Measurements from ENCODE around the gene PGBD1. TPM values are rescaled to one million over a fixed set of nuclear protein-coding genes. Genes with fewer than 3 reads are reported as not detected.

The PGBD1 gene
- total and polyA plus RNA-seq, 2 of the 13 experiments (the other 11 are each of a cell fraction or from before 2014, with no cell fraction given) = 3.6 to 6.9 TPM

DNA sequence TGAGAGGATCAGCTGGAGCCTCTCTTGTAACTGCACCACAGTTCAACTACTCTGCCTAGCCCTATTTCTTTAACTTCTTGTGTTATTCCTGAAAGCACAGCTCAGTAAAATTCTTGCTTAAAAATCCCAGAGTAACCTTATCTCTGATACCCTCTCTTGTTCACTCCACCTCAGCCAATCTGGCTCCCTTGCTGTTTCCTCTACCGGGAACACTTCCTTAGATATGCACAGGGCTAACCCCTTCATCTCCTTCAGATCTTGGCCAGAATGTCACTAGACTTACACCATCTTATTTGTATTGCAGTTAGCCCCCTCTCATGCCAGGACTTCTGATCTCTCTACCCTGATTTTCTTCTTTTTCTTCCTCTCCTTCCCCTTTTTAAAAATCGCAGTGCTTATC, 65.7 kb downstream of the PGBD1 start (continued):
- TF ChIP-seq, protein P1, sequence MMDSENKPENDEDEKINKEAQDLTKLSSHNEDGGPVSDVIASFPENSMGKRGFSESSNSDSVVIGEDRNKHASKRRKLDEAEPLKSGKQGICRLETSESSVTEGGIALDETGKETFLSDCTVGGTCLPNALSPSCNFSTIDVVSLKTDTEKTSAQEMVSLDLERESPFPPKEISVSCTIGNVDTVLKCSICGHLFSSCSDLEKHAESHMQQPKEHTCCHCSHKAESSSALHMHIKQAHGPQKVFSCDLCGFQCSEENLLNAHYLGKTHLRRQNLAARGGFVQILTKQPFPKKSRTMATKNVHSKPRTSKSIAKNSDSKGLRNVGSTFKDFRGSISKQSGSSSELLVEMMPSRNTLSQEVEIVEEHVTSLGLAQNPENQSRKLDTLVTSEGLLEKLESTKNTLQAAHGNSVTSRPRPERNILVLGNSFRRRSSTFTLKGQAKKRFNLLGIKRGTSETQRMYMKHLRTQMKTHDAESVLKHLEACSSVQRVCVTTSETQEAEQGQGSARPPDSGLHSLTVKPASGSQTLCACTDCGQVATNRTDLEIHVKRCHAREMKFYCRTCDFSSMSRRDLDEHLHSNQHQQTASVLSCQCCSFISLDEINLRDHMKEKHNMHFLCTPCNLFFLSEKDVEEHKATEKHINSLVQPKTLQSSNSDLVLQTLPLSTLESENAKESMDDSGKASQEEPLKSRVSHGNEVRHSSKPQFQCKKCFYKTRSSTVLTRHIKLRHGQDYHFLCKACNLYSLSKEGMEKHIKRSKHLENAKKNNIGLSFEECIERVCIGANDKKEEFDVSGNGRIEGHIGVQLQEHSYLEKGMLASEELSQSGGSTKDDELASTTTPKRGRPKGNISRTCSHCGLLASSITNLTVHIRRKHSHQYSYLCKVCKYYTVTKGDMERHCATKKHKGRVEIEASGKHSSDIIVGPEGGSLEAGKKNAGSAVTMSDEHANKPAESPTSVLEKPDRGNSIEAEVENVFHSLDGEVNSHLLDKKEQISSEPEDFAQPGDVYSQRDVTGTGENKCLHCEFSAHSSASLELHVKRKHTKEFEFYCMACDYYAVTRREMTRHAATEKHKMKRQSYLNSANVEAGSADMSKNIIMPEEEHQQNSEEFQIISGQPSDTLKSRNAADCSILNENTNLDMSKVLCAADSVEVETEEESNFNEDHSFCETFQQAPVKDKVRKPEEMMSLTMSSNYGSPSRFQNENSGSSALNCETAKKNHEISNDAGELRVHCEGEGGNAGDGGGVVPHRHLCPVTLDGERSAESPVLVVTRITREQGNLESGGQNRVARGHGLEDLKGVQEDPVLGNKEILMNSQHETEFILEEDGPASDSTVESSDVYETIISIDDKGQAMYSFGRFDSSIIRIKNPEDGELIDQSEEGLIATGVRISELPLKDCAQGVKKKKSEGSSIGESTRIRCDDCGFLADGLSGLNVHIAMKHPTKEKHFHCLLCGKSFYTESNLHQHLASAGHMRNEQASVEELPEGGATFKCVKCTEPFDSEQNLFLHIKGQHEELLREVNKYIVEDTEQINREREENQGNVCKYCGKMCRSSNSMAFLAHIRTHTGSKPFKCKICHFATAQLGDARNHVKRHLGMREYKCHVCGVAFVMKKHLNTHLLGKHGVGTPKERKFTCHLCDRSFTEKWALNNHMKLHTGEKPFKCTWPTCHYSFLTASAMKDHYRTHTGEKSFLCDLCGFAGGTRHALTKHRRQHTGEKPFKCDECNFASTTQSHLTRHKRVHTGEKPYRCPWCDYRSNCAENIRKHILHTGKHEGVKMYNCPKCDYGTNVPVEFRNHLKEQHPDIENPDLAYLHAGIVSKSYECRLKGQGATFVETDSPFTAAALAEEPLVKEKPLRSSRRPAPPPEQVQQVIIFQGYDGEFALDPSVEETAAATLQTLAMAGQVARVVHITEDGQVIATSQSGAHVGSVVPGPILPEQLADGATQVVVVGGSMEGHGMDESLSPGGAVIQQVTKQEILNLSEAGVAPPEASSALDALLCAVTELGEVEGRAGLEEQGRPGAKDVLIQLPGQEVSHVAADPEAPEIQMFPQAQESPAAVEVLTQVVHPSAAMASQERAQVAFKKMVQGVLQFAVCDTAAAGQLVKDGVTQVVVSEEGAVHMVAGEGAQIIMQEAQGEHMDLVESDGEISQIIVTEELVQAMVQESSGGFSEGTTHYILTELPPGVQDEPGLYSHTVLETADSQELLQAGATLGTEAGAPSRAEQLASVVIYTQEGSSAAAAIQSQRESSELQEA (CRISPR knock-in tag; IDR thresholded peaks at IDR 0.05; ENCODE audit: not compliant biosample characterization) = no peak
- TF ChIP-seq GABPB1 (CRISPR knock-in tag; IDR thresholded peaks at IDR 0.05) = no peak
- no peak for TF ChIP-seq MBD4 (IDR thresholded peaks at IDR 0.05; ENCODE audit: borderline replicate concordance, low read length)
- no peak for TF ChIP-seq ZNF652 (CRISPR knock-in tag; IDR thresholded peaks at IDR 0.05; ENCODE audit: borderline replicate concordance, low read depth)
- no peak for TF ChIP-seq MTA3 (CRISPR knock-in tag; IDR thresholded peaks at IDR 0.05)
- no peak for TF ChIP-seq SP5 (CRISPR knock-in tag; IDR thresholded peaks at IDR 0.05; ENCODE audit: borderline replicate concordance, low read depth)
- no peak for TF ChIP-seq ZNF674 (CRISPR knock-in tag; IDR thresholded peaks at IDR 0.05; ENCODE audit: low read depth)

All from HepG2 (cell line).